ENCODE measurements around the gene SLC2A14.
"Not testable (repeated sequence)": the region's sequence is repeated elsewhere in the genome, so short reads cannot be mapped to it uniquely, and the experiment has no call there.

The SLC2A14 gene

GRCh38 chr12:7833201-7833600 is 39.5 kb downstream of the SLC2A14 start:
- DNase-seq (ENCODE audit: low spot score), result not testable (repeated sequence)

- peak; percentile 37 for DNase-seq (ENCODE audit: low spot score)
These were observed 40.5 kb downstream of the SLC2A14 start for GRCh38 chr12:7832059-7832696.

GRCh38 chr12:7829737-7830136 is 43.0 kb downstream of the SLC2A14 start:
- DNase-seq (ENCODE audit: low spot score), result not testable (repeated sequence)

GRCh38 chr12:7825754-7826153 is 47.0 kb downstream of the SLC2A14 start:
- DNase-seq (ENCODE audit: low spot score), result not testable (repeated sequence)

GRCh38 chr12:7806863-7807487 is 65.7 kb downstream of the SLC2A14 start:
- DNase-seq (ENCODE audit: low spot score), result peak; percentile 67

GRCh38 chr12:7806319-7806718 is 66.4 kb downstream of the SLC2A14 start:
- DNase-seq (ENCODE audit: low spot score), result not testable (repeated sequence)

- no peak for DNase-seq (ENCODE audit: low spot score)
These were observed 71.3 kb downstream of the SLC2A14 start for GRCh38 chr12:7801460-7801859.

- DNase-seq (ENCODE audit: low spot score), result not testable (repeated sequence)
These were observed 73.9 kb downstream of the SLC2A14 start for GRCh38 chr12:7798750-7799308.

- no peak for DNase-seq (ENCODE audit: low spot score)
These were observed 74.9 kb downstream of the SLC2A14 start for GRCh38 chr12:7797698-7798398.

GRCh38 chr12:7797269-7797668 is 75.4 kb downstream of the SLC2A14 start:
- DNase-seq (ENCODE audit: low spot score), result not testable (repeated sequence)

GRCh38 chr12:7793211-7793610 is 79.5 kb downstream of the SLC2A14 start:
- no peak for DNase-seq (ENCODE audit: low spot score)

- DNase-seq (ENCODE audit: low spot score), result not testable (repeated sequence)
These were observed 83.7 kb downstream of the SLC2A14 start, which contains the start of gene NANOG for GRCh38 chr12:7788884-7789528. Gene NANOG (plus strand): TSS chr12:7789402. CDS start chr12:7789615, 213 bp downstream.

- no peak for DNase-seq (ENCODE audit: low spot score)
These were observed 84.4 kb downstream of the SLC2A14 start for GRCh38 chr12:7788294-7788660.

- no peak for DNase-seq (ENCODE audit: low spot score)
These were observed 85.0 kb downstream of the SLC2A14 start for GRCh38 chr12:7787574-7788293.

GRCh38 chr12:7784701-7785100 is 88.0 kb downstream of the SLC2A14 start:
- no peak for DNase-seq (ENCODE audit: low spot score)

- not testable (repeated sequence) for DNase-seq (ENCODE audit: low spot score)
These were observed 89.3 kb downstream of the SLC2A14 start for GRCh38 chr12:7783433-7783832.

GRCh38 chr12:7782055-7782454 is 90.7 kb downstream of the SLC2A14 start:
- DNase-seq (ENCODE audit: low spot score), result no peak

- no peak for DNase-seq (ENCODE audit: low spot score)
These were observed 91.4 kb downstream of the SLC2A14 start for GRCh38 chr12:7781274-7781673.

GRCh38 chr12:7769999-7770398 is 102.7 kb downstream of the SLC2A14 start:
- DNase-seq (ENCODE audit: low spot score), result no peak

Data from activated CD4-positive, alpha-beta T cell treated with anti-CD3 and anti-CD28 coated beads, Interleukin-2, Interleukin-4, amounts not matched to agents 100 ng/mL and 50 ng/mL, durations not matched to agents 16 hours and 8 hours (primary cell).